Suprapubic skin (tissue), 4 donors: ENCODE measurements around the gene FBXO30. TPM values are rescaled to one million over a fixed set of nuclear protein-coding genes. Genes with fewer than 3 reads are reported as not detected.

Source experiments
- DNase-seq, 2 donors: peaks; one replicate each; pipeline ENCODE4 v3.0.0-alpha.2; 2019; ENCODE audit warnings: low spot score in 2 of 2
- H3K27ac ChIP-seq: fragments of 200-600 bp; sonication (generic); one replicate; pipeline ENCODE4 v1.5.1; 2019
- H3K27me3 ChIP-seq: fragments of 200-600 bp; sonication (generic); one replicate; pipeline ENCODE4 v1.5.1; 2019
- H3K36me3 ChIP-seq: fragments of 200-600 bp; sonication (generic); one replicate; pipeline ENCODE4 v1.5.1; 2019
- H3K4me1 ChIP-seq: fragments of 200-600 bp; sonication (generic); one replicate; pipeline ENCODE4 v1.5.1; 2019
- H3K4me3 ChIP-seq: fragments of 200-600 bp; sonication (generic); one replicate; pipeline ENCODE4 v1.5.1; 2019; ENCODE audit warnings: mild to moderate bottlenecking
- H3K9me3 ChIP-seq: fragments of 200-600 bp; sonication (generic); one replicate; pipeline ENCODE4 v1.5.1; 2019
- CTCF ChIP-seq, 2 donors: fragments of 200-600 bp in 1 of 2; fragments of 450-650 bp in 1 of 2; sonication (generic) in 1 of 2; IDR thresholded peaks; one replicate each; pipeline ENCODE4 v1.5.1; 2016 to 2019; ENCODE audit warnings: antibody characterized with exemption in 2 of 2, mild to moderate bottlenecking in 1 of 2, moderate library complexity in 1 of 2
- EP300 ChIP-seq: sonication (generic); formaldehyde crosslinking; IDR thresholded peaks from one replicate; pipeline ENCODE4 v1.6.1; 2017; ENCODE audit warnings: antibody characterized with exemption
- POLR2A ChIP-seq, 2 donors: fragments of 450-650 bp; IDR thresholded peaks; one replicate each; pipeline ENCODE4 v1.6.1; 2017; ENCODE audit warnings: antibody characterized with exemption in 2 of 2, mild to moderate bottlenecking in 2 of 2, moderate library complexity in 2 of 2
- POLR2AphosphoS5 ChIP-seq, 3 donors: sonication (generic); formaldehyde crosslinking; IDR thresholded peaks; one replicate each; pipeline ENCODE4 v1.6.1; 2017; ENCODE audit warnings: antibody characterized with exemption in 3 of 3
- WGBS: methylation state at CpG from one replicate; pipeline ENCODE4 v1.1.5; 2018; 5-methylcytosine and 5-hydroxymethylcytosine counted together
- total RNA-seq, 4 donors: library from RNA; depleted of rRNA; stranded (reverse); fragments of >200 nt; gene quantifications; one replicate each; pipeline ENCODE4 v1.1.0, GENCODE V29; 2016

Gene FBXO30
- total RNA-seq, 4 donors from 2014 or later = 3.6 to 5.6 (median 5.3) TPM

GRCh38 chr6:145824344-145824743, 9.7 kb upstream of the FBXO30 start:
- no peak overlapping the region for H3K27ac ChIP-seq
- DNase-seq = no peak
- no peaks in the 10 kb centered on the region for H3K36me3 ChIP-seq
- no peak overlapping the region for H3K4me3 ChIP-seq
- H3K9me3 ChIP-seq = no peaks in the 10 kb centered on the region
- no peaks in the 10 kb centered on the region for H3K27me3 ChIP-seq
- no peaks in the 10 kb centered on the region for H3K4me1 ChIP-seq
- 90% methylated on average over 3 of the region's 3 CpGs for whole genome bisulfite sequencing
- TF ChIP-seq CTCF (IDR thresholded peaks at IDR 0.05) = no peak
- TF ChIP-seq POLR2A (IDR thresholded peaks at IDR 0.05) = no peak
- no peak for TF ChIP-seq POLR2AphosphoS5 (IDR thresholded peaks at IDR 0.05)
- no peak for TF ChIP-seq EP300

- DNase-seq = no peak
- WGBS = 71% methylated on average over 1 of the region's 1 CpG
- TF ChIP-seq EP300 (no peak), CTCF (IDR thresholded peaks at IDR 0.05) (no peak), POLR2A (IDR thresholded peaks at IDR 0.05) (no peak), POLR2AphosphoS5 (IDR thresholded peaks at IDR 0.05) (no peak)
- H3K4me3 ChIP-seq = no peak overlapping the region
- no peaks in the 10 kb centered on the region for H3K27me3 ChIP-seq
- no peaks in the 10 kb centered on the region for H3K36me3 ChIP-seq
- H3K4me1 ChIP-seq = no peaks in the 10 kb centered on the region
- no peaks in the 10 kb centered on the region for H3K9me3 ChIP-seq
- no peak overlapping the region for H3K27ac ChIP-seq
Observed at GRCh38 chr6:145823328-145823944, 8.8 kb upstream of the FBXO30 start.

GRCh38 chr6:145822456-145822855, 7.9 kb upstream of the FBXO30 start:
- no peaks in the 10 kb centered on the region for H3K36me3 ChIP-seq
- 85% methylated on average over 2 of the region's 2 CpGs for WGBS
- no peak for TF ChIP-seq POLR2AphosphoS5 (IDR thresholded peaks at IDR 0.05)
- TF ChIP-seq CTCF (IDR thresholded peaks at IDR 0.05) = no peak
- TF ChIP-seq POLR2A (IDR thresholded peaks at IDR 0.05) = no peak
- TF ChIP-seq EP300 = no peak
- H3K4me1 ChIP-seq = no peaks in the 10 kb centered on the region
- no peak overlapping the region for H3K4me3 ChIP-seq
- H3K9me3 ChIP-seq = no peaks in the 10 kb centered on the region
- no peaks in the 10 kb centered on the region for H3K27me3 ChIP-seq
- no peak for DNase-seq
- no peak overlapping the region for H3K27ac ChIP-seq

- peaks cover 17% of the 10 kb centered on the region for H3K4me1 ChIP-seq
- no peak overlapping the region for H3K4me3 ChIP-seq
- H3K27ac ChIP-seq = no peak overlapping the region
- DNase-seq = no peak
- TF ChIP-seq EP300 = no peak
- TF ChIP-seq POLR2AphosphoS5 (IDR thresholded peaks at IDR 0.05) = no peak
- no peak for TF ChIP-seq CTCF (IDR thresholded peaks at IDR 0.05)
- TF ChIP-seq POLR2A (IDR thresholded peaks at IDR 0.05) = no peak
- H3K36me3 ChIP-seq = no peaks in the 10 kb centered on the region
- WGBS = 96% methylated on average over 1 of the region's 1 CpG
- no peaks in the 10 kb centered on the region for H3K27me3 ChIP-seq
- H3K9me3 ChIP-seq = no peaks in the 10 kb centered on the region
Observed at GRCh38 chr6:145819994-145820393, 5.4 kb upstream of the FBXO30 start.

GRCh38 chr6:145818796-145819195, 4.2 kb upstream of the FBXO30 start:
- H3K27ac ChIP-seq = no peak overlapping the region
- no peak overlapping the region for H3K4me3 ChIP-seq
- H3K36me3 ChIP-seq = no peaks in the 10 kb centered on the region
- peaks cover 17% of the 10 kb centered on the region for H3K4me1 ChIP-seq
- 81% methylated on average over 2 of the region's 2 CpGs for WGBS
- TF ChIP-seq CTCF (IDR thresholded peaks at IDR 0.05) (no peak), POLR2AphosphoS5 (IDR thresholded peaks at IDR 0.05) (no peak), POLR2A (IDR thresholded peaks at IDR 0.05) (no peak), EP300 (no peak)
- no peak for DNase-seq
- H3K27me3 ChIP-seq = no peaks in the 10 kb centered on the region
- H3K9me3 ChIP-seq = no peaks in the 10 kb centered on the region
